CD4-positive, CD25-positive, alpha-beta regulatory T cell (primary cell): ENCODE results near the gene TCF7L1. TPM values are rescaled to one million over a fixed set of nuclear protein-coding genes. Genes with fewer than 3 reads are reported as not detected.
"Not testable (repeated sequence)": the region's sequence is repeated elsewhere in the genome, so short reads cannot be mapped to it uniquely, and the experiment has no call there.

Experiments used
- ATAC-seq, 2 donors: fragments of 150-1000 bp; cut with Tn5 transposase; one replicate each; pipeline ENCODE4 v1.10.0; 2021; ENCODE audit warnings: low read depth in 2 of 2, moderate number of reproducible peaks in 2 of 2, moderate library complexity in 1 of 2
- DNase-seq, 3 donors: peaks; one replicate each; pipeline versions ENCODE4 v3.0.0 to v3.0.0-alpha.2; 2012 to 2022; ENCODE audit warnings: mixed read lengths in 1 of 3
- H3K27ac ChIP-seq: one replicate; pipeline ENCODE4 v1.7.0; 2013; ENCODE audit warnings: mild to moderate bottlenecking, low read length; ENCODE audit not compliant: insufficient read depth, poor library complexity, severe bottlenecking
- H3K27me3 ChIP-seq: one replicate; pipeline ENCODE4 v1.7.0; 2013; ENCODE audit warnings: low read length; ENCODE audit not compliant: control insufficient read depth, insufficient read depth
- H3K36me3 ChIP-seq: one replicate; pipeline ENCODE4 v1.7.0; 2013; ENCODE audit warnings: mild to moderate bottlenecking, low read length, moderate library complexity; ENCODE audit not compliant: control insufficient read depth, insufficient read depth
- H3K4me1 ChIP-seq: 2 replicates; pipeline ENCODE4 v1.7.0; 2013; ENCODE audit warnings: mild to moderate bottlenecking, low read length; ENCODE audit not compliant: insufficient read depth, control insufficient read depth, poor library complexity, severe bottlenecking
- H3K4me3 ChIP-seq: one replicate; pipeline ENCODE4 v1.7.0; 2013; ENCODE audit warnings: low read depth, mild to moderate bottlenecking, low read length, moderate library complexity
- H3K9me3 ChIP-seq, 2 experiments: 1 replicate in 1 of 2; 2 replicates in 1 of 2; pipeline ENCODE4 v1.7.0; 2013; ENCODE audit warnings: low read length in 2 of 2, mild to moderate bottlenecking in 1 of 2, moderate library complexity in 1 of 2; ENCODE audit not compliant: control insufficient read depth in 2 of 2
- H3K27ac Mint-ChIP-seq, 3 donors: one replicate each; pipeline ENCODE4 v1.8.0; 2020 to 2022; ENCODE audit warnings: mild to moderate bottlenecking in 3 of 3, mixed read lengths in 3 of 3, moderate library complexity in 2 of 3
- H3K27me3 Mint-ChIP-seq: one replicate; pipeline ENCODE4 v1.8.0; 2022; ENCODE audit warnings: mild to moderate bottlenecking, mixed read lengths
- H3K36me3 Mint-ChIP-seq: one replicate; pipeline ENCODE4 v1.8.0; 2020; ENCODE audit warnings: mixed read lengths
- H3K4me1 Mint-ChIP-seq, 4 donors: one replicate each; pipeline ENCODE4 v1.8.0; 2020 to 2022; ENCODE audit warnings: mixed read lengths in 4 of 4, mild to moderate bottlenecking in 1 of 4
- H3K4me3 Mint-ChIP-seq, 4 donors: one replicate each; pipeline ENCODE4 v1.8.0; 2020 to 2022; ENCODE audit warnings: mild to moderate bottlenecking in 4 of 4, mixed read lengths in 4 of 4, moderate library complexity in 3 of 4
- H3K9me3 Mint-ChIP-seq, 7 donors: one replicate each; pipeline ENCODE4 v1.8.0; 2020 to 2022; ENCODE audit warnings: mixed read lengths in 7 of 7, mild to moderate bottlenecking in 3 of 7, moderate library complexity in 2 of 7
- polyA plus RNA-seq, 4 donors: library from polyadenylated mRNA; unstranded; fragments of 300-500 nt; fragmentation: Illumina TruSeq; gene quantifications; one replicate each; pipeline ENCODE4 v1.2.3, GENCODE V29; 2021
- total RNA-seq: library from RNA; stranded (reverse); gene quantifications from one replicate; pipeline ENCODE4 v1.2.3, GENCODE V29; 2022

The TCF7L1 gene
- total and polyA plus RNA-seq, 5 donors from 2014 or later: 0.07 to 0.10 TPM; not detected in 3

DNA sequence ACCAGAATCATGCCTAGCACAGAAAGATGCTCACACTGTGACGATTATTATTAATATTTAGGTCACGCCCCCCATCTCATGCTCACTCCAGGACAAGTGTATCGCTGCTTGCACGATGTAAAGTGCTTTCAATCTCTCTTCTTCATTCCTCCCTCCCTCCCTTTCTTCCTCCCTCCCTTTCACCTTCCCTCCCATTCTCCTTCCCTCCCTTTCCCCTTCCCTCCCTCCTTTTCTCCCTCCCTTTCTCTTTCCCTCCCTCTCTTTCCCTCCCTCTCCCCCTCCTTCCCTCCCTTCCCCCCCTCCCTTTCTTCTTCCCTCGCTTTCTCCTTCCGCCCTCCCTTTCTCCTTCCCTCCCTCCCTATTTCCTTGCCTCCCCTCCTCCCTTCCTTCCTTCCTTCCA, 175.0 kb downstream of the TCF7L1 start:
- Mint-ChIP-seq H3K4me3 (peak overlapping the region in 3 of 4 donors; percentile 70 to 88 (median 87)), H3K27ac (peak overlapping the region in 1 of 3 donors; percentile 94), H3K27me3 (peaks cover 15% of the 10 kb centered on the region), H3K9me3 (no peaks in the 10 kb centered on the region), H3K4me1 (peaks cover 5 to 48% (median 24%) of the 10 kb centered on the region in 4 donors), H3K36me3 (peaks cover 3% of the 10 kb centered on the region)
- DNase-seq (no peak), ATAC-seq (no peak)
- peaks cover 22% of the 10 kb centered on the region for H3K4me1 ChIP-seq
- no peaks in the 10 kb centered on the region for H3K36me3 ChIP-seq
- no peaks in the 10 kb centered on the region for H3K9me3 ChIP-seq
- H3K27me3 ChIP-seq: no peaks in the 10 kb centered on the region
- H3K27ac ChIP-seq: peak overlapping the region; percentile 14
- H3K4me3 ChIP-seq: no peak overlapping the region

DNA sequence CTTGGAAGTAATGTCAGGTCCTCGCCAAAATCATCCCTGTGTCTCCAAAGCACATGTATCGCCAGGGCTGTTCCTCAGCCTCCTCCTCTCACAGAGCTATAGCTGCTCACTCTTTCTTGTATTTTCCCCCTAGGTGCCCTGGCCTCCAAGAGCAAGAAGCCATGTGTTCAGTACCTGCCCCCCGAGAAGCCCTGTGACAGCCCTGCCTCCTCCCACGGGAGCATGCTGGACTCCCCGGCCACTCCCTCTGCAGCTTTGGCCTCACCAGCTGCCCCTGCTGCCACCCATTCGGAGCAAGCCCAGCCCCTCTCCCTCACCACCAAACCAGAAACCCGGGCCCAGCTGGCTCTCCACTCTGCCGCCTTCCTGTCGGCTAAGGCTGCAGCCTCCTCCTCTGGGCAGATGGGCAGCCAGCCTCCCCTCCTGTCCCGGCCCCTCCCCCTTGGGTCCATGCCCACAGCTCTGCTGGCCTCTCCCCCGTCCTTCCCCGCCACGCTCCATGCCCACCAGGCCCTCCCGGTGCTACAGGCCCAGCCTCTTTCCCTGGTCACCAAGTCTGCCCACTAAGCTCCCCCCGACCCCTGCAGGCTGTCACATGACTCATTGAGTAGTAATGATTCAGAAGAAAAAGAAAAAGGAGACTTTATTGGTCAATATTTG, 175.8 kb downstream of the TCF7L1 start:
- peaks cover 5% of the 10 kb centered on the region for H3K36me3 ChIP-seq
- peak overlapping the region; percentile 65 for H3K27ac ChIP-seq
- H3K9me3 ChIP-seq: no peaks in the 10 kb centered on the region
- DNase-seq: no peak
- Mint-ChIP-seq H3K27me3 (peaks cover 12% of the 10 kb centered on the region), H3K36me3 (peaks cover 7% of the 10 kb centered on the region), H3K4me1 (peaks cover 5 to 53% (median 27%) of the 10 kb centered on the region in 4 donors), H3K4me3 (peak overlapping the region; percentile 70 to 88 (median 83)), H3K9me3 (no peaks in the 10 kb centered on the region), H3K27ac (peak overlapping the region; percentile 94 to 97 (median 97))
- no peaks in the 10 kb centered on the region for H3K27me3 ChIP-seq
- peak overlapping the region; percentile 73 for H3K4me3 ChIP-seq
- no peak for ATAC-seq
- peaks cover 22% of the 10 kb centered on the region for H3K4me1 ChIP-seq

DNA sequence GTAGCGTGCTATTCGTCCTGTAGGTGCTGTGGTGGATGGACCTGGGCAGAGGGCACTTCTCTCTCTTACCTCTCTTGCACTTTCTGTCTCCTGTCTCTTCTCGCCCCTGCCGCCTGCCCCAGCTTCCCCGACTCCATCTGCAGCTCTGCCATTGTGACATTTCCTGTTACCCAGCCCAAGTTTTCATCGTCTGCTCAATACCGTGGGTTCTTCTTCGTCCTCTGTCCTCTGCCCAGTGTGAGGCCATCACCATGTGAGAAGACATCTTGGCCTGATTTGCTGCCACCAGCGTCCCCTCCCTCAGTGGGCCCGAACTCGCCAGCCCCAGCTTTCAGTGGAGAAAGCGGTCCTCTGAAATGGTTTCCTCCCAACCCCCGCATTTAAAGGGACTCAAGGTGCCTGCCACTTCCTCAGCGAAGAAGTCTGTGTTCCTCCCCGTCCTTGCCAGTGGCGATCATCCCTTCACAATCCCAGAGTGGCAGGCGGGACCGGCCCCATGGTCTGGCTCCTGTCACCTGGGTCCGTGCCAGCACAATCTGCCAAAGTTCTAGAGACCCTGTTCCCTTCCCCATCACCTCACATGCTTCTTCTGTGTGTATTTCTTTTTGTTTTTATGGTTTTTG, 176.6 kb downstream of the TCF7L1 start:
- ATAC-seq (peak; percentile 45 to 48), DNase-seq (peak in 2 of 3 donors; percentile 32 to 48)
- peaks cover 22% of the 10 kb centered on the region for H3K4me1 ChIP-seq
- Mint-ChIP-seq H3K27me3 (peaks cover 5% of the 10 kb centered on the region), H3K36me3 (peaks cover 10% of the 10 kb centered on the region), H3K4me3 (peak overlapping the region; percentile 70 to 88 (median 83)), H3K4me1 (peaks cover 5 to 56% (median 29%) of the 10 kb centered on the region in 4 donors), H3K9me3 (no peaks in the 10 kb centered on the region), H3K27ac (peak overlapping the region; percentile 94 to 97 (median 97))
- H3K4me3 ChIP-seq: peak overlapping the region; percentile 73
- H3K36me3 ChIP-seq: peaks cover 12% of the 10 kb centered on the region
- no peaks in the 10 kb centered on the region for H3K27me3 ChIP-seq
- H3K27ac ChIP-seq: peak overlapping the region; percentile 65
- no peaks in the 10 kb centered on the region for H3K9me3 ChIP-seq

DNA sequence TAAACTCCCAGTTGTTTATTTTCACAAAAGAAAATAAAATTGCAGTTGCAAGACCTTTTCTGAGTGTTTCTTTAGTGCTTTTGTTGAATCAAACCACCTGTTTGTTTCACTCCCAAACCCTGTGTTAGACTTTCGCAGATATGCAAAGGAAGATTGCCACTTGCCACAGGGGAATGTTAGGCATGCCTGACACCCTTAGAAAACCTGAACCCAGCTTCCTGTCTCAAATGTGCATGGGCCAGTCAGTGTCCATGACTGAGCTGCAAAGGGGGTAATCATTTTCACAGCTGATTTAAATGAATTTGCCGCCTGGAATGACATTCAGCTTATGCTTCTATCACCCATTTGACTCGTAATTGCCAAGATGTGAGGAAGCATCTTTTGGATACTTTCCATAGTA, 177.1 kb downstream of the TCF7L1 start:
- Histone ChIP-seq H3K27me3 (no peaks in the 10 kb centered on the region), H3K4me1 (peaks cover 22% of the 10 kb centered on the region), H3K27ac (peak overlapping the region; percentile 65), H3K9me3 (no peaks in the 10 kb centered on the region), H3K4me3 (peak overlapping the region; percentile 73), H3K36me3 (peaks cover 17% of the 10 kb centered on the region)
- Mint-ChIP-seq H3K27ac (peak overlapping the region; percentile 94 to 97 (median 97)), H3K9me3 (no peaks in the 10 kb centered on the region), H3K4me1 (peaks cover 5 to 54% (median 32%) of the 10 kb centered on the region in 4 donors), H3K27me3 (peaks cover 5% of the 10 kb centered on the region), H3K36me3 (peaks cover 10% of the 10 kb centered on the region), H3K4me3 (peak overlapping the region; percentile 70 to 88 (median 83))
- ATAC-seq (no peak), DNase-seq (no peak)

DNA sequence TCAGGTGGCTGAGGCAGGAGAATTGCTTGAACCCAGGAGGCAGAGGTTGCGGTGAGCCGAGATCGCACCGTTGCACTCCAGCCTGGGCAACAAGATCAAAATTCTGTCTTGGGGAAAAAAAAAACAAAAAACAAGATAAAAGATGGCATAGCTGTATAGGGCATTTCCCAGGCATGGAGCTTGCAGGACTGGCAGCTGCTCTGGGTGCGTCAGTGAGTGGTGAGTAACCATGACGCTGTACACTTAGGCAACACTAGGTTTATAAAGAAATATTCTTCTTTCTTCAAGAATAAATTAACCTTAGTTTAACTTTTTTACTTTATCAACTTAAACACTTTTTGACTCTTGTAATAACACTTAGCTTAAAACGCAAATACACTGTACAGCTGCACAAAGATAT, 179.2 kb downstream of the TCF7L1 start:
- Mint-ChIP-seq H3K4me1 (peaks cover 5 to 48% (median 34%) of the 10 kb centered on the region in 4 donors), H3K27ac (peak overlapping the region in 1 of 3 donors; percentile 29), H3K27me3 (peaks cover 5% of the 10 kb centered on the region), H3K36me3 (peaks cover 20% of the 10 kb centered on the region), H3K9me3 (no peaks in the 10 kb centered on the region), H3K4me3 (peak overlapping the region in 2 of 4 donors; percentile 38)
- Histone ChIP-seq H3K9me3 (no peaks in the 10 kb centered on the region), H3K4me1 (peaks cover 26% of the 10 kb centered on the region), H3K27ac (no peak overlapping the region), H3K36me3 (peaks cover 34% of the 10 kb centered on the region), H3K4me3 (no peak overlapping the region), H3K27me3 (no peaks in the 10 kb centered on the region)
- ATAC-seq (no peak), DNase-seq (no peak)

DNA sequence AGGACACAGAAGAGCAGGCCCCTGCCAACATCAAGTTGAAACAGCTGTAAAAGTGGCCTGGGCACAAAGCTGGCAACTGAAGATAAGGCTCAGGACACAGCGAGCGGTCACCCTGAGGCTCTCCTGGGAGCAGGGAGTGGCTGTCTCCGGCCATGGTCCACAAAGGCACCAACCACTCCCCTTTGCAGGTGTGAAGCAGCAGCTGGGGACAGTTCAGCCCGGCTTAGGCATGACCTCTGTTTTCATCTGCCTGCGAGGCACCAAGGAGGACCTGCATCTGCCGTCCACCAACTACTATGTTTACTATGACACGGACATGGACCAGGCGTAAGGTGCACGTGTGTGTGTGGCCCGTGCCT, 181.7 kb downstream of the TCF7L1 start:
- ATAC-seq: no peak
- H3K36me3 Mint-ChIP-seq: peaks cover 34% of the 10 kb centered on the region
- Histone ChIP-seq H3K4me1 (peaks cover 27% of the 10 kb centered on the region), H3K9me3 (no peaks in the 10 kb centered on the region), H3K27ac (no peak overlapping the region), H3K36me3 (peaks cover 49% of the 10 kb centered on the region), H3K4me3 (no peak overlapping the region), H3K27me3 (no peaks in the 10 kb centered on the region)
- peaks cover 17 to 52% (median 33%) of the 10 kb centered on the region in 4 donors for H3K4me1 Mint-ChIP-seq
- H3K4me3 Mint-ChIP-seq: peak overlapping the region in 1 of 4 donors; percentile 54
- no peak overlapping the region for H3K27ac Mint-ChIP-seq
- DNase-seq: no peak
- peaks cover 4% of the 10 kb centered on the region for H3K27me3 Mint-ChIP-seq
- no peaks in the 10 kb centered on the region for H3K9me3 Mint-ChIP-seq

DNA sequence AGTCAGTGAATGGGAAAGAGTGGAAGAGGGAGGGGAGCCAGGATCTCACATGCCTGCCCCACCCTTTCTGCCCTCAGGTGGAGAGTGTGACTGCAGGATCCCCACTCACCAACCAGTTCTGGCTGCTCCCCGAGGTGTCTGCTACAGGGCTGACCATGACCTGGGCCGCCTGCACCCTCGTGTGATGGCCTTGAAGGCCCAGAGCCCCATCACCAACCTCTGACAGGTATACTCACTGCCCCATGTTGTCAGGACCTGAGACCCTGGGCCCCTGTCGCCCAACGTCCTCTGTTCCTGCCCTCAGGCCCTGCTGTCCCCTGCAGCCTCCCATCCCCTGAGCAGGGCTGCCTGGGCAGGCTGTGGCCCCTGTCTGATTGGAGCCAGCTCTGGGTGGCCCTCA, 182.7 kb downstream of the TCF7L1 start:
- peak overlapping the region in 1 of 3 donors; percentile 42 for H3K27ac Mint-ChIP-seq
- peaks cover 16 to 53% (median 38%) of the 10 kb centered on the region in 4 donors for H3K4me1 Mint-ChIP-seq
- not testable (repeated sequence) for H3K27ac ChIP-seq, H3K27me3 Mint-ChIP-seq, H3K9me3 ChIP-seq, DNase-seq, H3K27me3 ChIP-seq, ATAC-seq, H3K4me3 ChIP-seq, H3K9me3 Mint-ChIP-seq
- H3K4me1 ChIP-seq: peaks cover 32% of the 10 kb centered on the region
- H3K36me3 Mint-ChIP-seq: peaks cover 44% of the 10 kb centered on the region
- peaks cover 60% of the 10 kb centered on the region for H3K36me3 ChIP-seq
- H3K4me3 Mint-ChIP-seq: peak overlapping the region in 1 of 4 donors; percentile 54
